Neuronal stem cell (in vitro differentiated cells): ENCODE data around the gene CCDC138.
A peak's percentile ranks its signal among the peaks of the same experiment; 100 is the strongest.

Experiments
- DNase-seq: peaks from one replicate; pipeline ENCODE4 v3.0.0-alpha.2; 2013; ENCODE audit warnings: low spot score
- H2AFZ ChIP-seq: one replicate; pipeline ENCODE4 v1.6.1; 2013; ENCODE audit warnings: mild to moderate bottlenecking, low read length, inconsistent platforms
- H2AK5ac ChIP-seq: 2 replicates; pipeline ENCODE4 v1.6.1; 2013; ENCODE audit warnings: low read depth, mild to moderate bottlenecking, inconsistent platforms, low read length, moderate library complexity, mixed read lengths
- H2BK120ac ChIP-seq: 2 replicates; pipeline ENCODE4 v1.6.1; 2013; ENCODE audit warnings: low read depth, mild to moderate bottlenecking, inconsistent platforms, low read length, moderate library complexity, mixed read lengths
- H2BK12ac ChIP-seq: one replicate; pipeline ENCODE4 v1.6.1; 2013; ENCODE audit warnings: low read length, inconsistent platforms
- H2BK15ac ChIP-seq: 2 replicates; pipeline ENCODE4 v1.6.1; 2013; ENCODE audit warnings: mild to moderate bottlenecking, low read length, inconsistent platforms, mixed read lengths
- H2BK5ac ChIP-seq: one replicate; pipeline ENCODE4 v1.6.1; 2013; ENCODE audit warnings: inconsistent platforms, mild to moderate bottlenecking, low read length, moderate library complexity
- H3K14ac ChIP-seq: one replicate; pipeline ENCODE4 v1.6.1; 2013; ENCODE audit warnings: low read length, inconsistent platforms
- H3K18ac ChIP-seq: 2 replicates; pipeline ENCODE4 v1.6.1; 2013; ENCODE audit warnings: low read length, inconsistent platforms
- H3K23ac ChIP-seq: 2 replicates; pipeline ENCODE4 v1.6.1; 2013; ENCODE audit warnings: low read depth, mild to moderate bottlenecking, mixed read lengths, low read length, inconsistent platforms; ENCODE audit not compliant: poor library complexity
- H3K27ac ChIP-seq: replicated peaks from 3 replicates; pipeline ENCODE4 v1.5.1; 2013; ENCODE audit warnings: low read length, inconsistent platforms
- H3K27me3 ChIP-seq, 3 experiments: 2 replicates each; pipeline ENCODE4 v1.6.1; 2013; ENCODE audit warnings: low read length in 3 of 3, mild to moderate bottlenecking in 2 of 3, inconsistent platforms in 1 of 3, low read depth in 1 of 3, mixed read lengths in 1 of 3, moderate library complexity in 1 of 3; ENCODE audit not compliant: control insufficient read depth in 3 of 3, insufficient read depth in 3 of 3
- H3K36me3 ChIP-seq, 2 donors: replicated peaks in 1 of 2; 2 replicates each; pipeline ENCODE4 v1.6.1; 2013; ENCODE audit warnings: low read length in 2 of 2; ENCODE audit not compliant: control insufficient read depth in 2 of 2, insufficient read depth in 2 of 2
- H3K4ac ChIP-seq: 2 replicates; pipeline ENCODE4 v1.6.1; 2013; ENCODE audit warnings: inconsistent platforms, mild to moderate bottlenecking, low read length, moderate library complexity
- H3K4me1 ChIP-seq, 2 donors: 1 replicate in 1 of 2; 2 replicates in 1 of 2; pipeline ENCODE4 v1.6.1; 2013; ENCODE audit warnings: low read length in 2 of 2, low read depth in 1 of 2; ENCODE audit not compliant: control insufficient read depth in 2 of 2, insufficient read depth in 1 of 2
- H3K4me2 ChIP-seq: one replicate; pipeline ENCODE4 v1.6.1; 2013; ENCODE audit warnings: mild to moderate bottlenecking, low read length, inconsistent platforms; ENCODE audit not compliant: insufficient read depth, poor library complexity, severe bottlenecking
- H3K4me3 ChIP-seq, 2 donors: 2 replicates each; pipeline ENCODE4 v1.5.1; 2013; ENCODE audit warnings: low read length in 2 of 2, mild to moderate bottlenecking in 2 of 2, inconsistent platforms in 1 of 2, moderate library complexity in 1 of 2
- H3K79me1 ChIP-seq: one replicate; pipeline ENCODE4 v1.6.1; 2013; ENCODE audit warnings: low read depth, mild to moderate bottlenecking, inconsistent platforms, low read length, moderate library complexity
- H3K9ac ChIP-seq: one replicate; pipeline ENCODE4 v1.6.1; 2013; ENCODE audit warnings: mild to moderate bottlenecking, low read depth, low read length, inconsistent platforms; ENCODE audit not compliant: poor library complexity
- H3K9me3 ChIP-seq, 2 donors: replicated peaks in 1 of 2; 2 replicates each; pipeline versions ENCODE3 to v1.6.1; 2013; ENCODE audit warnings: low read length in 2 of 2, mild to moderate bottlenecking in 2 of 2, inconsistent platforms in 1 of 2, low read depth in 1 of 2, mixed read lengths in 1 of 2, moderate library complexity in 1 of 2; ENCODE audit not compliant: control insufficient read depth in 2 of 2, insufficient read depth in 1 of 2
- H4K8ac ChIP-seq: one replicate; pipeline ENCODE4 v1.6.1; 2013; ENCODE audit warnings: low read depth, mild to moderate bottlenecking, inconsistent platforms, low read length, moderate library complexity
- H4K91ac ChIP-seq: one replicate; pipeline ENCODE4 v1.6.1; 2013; ENCODE audit warnings: low read length, low read depth, mild to moderate bottlenecking, inconsistent platforms; ENCODE audit not compliant: poor library complexity
- WGBS, 2 donors: extraction: QIAGEN DNeasy Blood & Tissue Kit; methylation state at CpG; one replicate each; pipeline ENCODE4 v1.1.7; 2013; ENCODE audit warnings: missing lambda C conversion rate in 2 of 2, mixed read lengths in 1 of 2; ENCODE audit not compliant: insufficient read length in 2 of 2, insufficient replicate concordance in 1 of 2; ENCODE audit errors: extremely low coverage in 2 of 2; 5-methylcytosine and 5-hydroxymethylcytosine counted together

CCDC138 gene

DNA sequence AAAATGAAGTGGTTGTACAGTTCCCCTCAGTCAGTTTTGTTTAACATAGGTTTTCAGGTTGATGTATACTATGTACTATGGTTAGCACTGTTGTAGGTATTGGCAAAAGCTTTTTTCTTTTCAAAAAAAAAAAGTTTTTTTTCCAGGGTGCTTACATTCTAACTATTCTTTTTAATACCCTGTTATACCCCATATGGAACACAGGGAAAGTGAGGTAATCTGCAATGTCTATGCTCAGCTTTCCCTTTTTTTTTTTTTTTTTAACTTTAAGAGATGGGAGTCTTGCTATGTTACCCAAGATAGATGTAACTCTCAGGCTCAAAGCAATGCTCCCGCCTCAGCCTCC, 590 bp upstream of the CCDC138 start:
- H2BK120ac ChIP-seq: no peak overlapping the region
- no peak overlapping the region for H2BK5ac ChIP-seq
- H2AFZ ChIP-seq: peak overlapping the region; percentile 95
- no peaks in the 10 kb centered on the region for H3K27me3 ChIP-seq
- no peak overlapping the region for H2BK15ac ChIP-seq
- H3K18ac ChIP-seq: no peak overlapping the region
- WGBS, 2 donors: no CpG with 5 or more reads among the region's 1 CpG
- peaks cover 0 to 3% of the 10 kb centered on the region in 2 donors for H3K4me1 ChIP-seq
- no peak overlapping the region for H3K4ac ChIP-seq
- H3K4me2 ChIP-seq: peak overlapping the region; percentile 96
- no peak overlapping the region for H3K9ac ChIP-seq
- DNase-seq: no peak
- H4K8ac ChIP-seq: no peak overlapping the region
- no peak overlapping the region for H3K23ac ChIP-seq
- no peak overlapping the region for H2BK12ac ChIP-seq
- peaks cover 11 to 66% of the 10 kb centered on the region in 2 donors for H3K36me3 ChIP-seq
- no peak overlapping the region for H4K91ac ChIP-seq
- H3K79me1 ChIP-seq: peaks cover 3% of the 10 kb centered on the region
- H3K9me3 ChIP-seq: no peaks in the 10 kb centered on the region
- H3K4me3 ChIP-seq: peak overlapping the region; percentile 55 to 79
- peak overlapping the region; percentile 66 for H3K27ac ChIP-seq
- no peak overlapping the region for H3K14ac ChIP-seq
- H2AK5ac ChIP-seq: no peak overlapping the region

DNA sequence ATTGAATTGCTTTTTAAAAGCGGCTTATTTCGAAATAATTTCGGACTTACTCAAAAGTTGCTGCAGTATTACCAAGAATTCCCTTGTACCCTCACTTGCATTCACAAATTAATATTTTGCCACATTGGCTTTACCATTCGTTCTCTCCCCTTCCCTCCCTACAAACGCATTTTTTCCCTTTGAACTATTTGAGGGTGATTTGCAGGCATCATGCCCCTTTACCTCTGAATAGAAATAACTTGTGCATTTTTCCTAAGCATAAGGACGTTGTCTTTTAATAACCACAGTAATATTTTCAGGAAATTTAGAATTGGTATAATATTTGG, 608 bp downstream of the CCDC138 start:
- H3K18ac ChIP-seq: no peak overlapping the region
- no peak overlapping the region for H4K91ac ChIP-seq
- H2BK5ac ChIP-seq: no peak overlapping the region
- no peak overlapping the region for H3K14ac ChIP-seq
- no peak overlapping the region for H4K8ac ChIP-seq
- H3K23ac ChIP-seq: no peak overlapping the region
- WGBS, 2 donors: no CpG with 5 or more reads among the region's 6 CpGs
- H3K36me3 ChIP-seq: peaks cover 14 to 66% of the 10 kb centered on the region in 2 donors
- no peaks in the 10 kb centered on the region for H3K27me3 ChIP-seq
- H2AK5ac ChIP-seq: no peak overlapping the region
- no peak overlapping the region for H2BK12ac ChIP-seq
- H3K9me3 ChIP-seq: no peaks in the 10 kb centered on the region
- no peak overlapping the region for H2BK120ac ChIP-seq
- peak overlapping the region; percentile 95 for H2AFZ ChIP-seq
- H3K9ac ChIP-seq: no peak overlapping the region
- H2BK15ac ChIP-seq: no peak overlapping the region
- H3K4me2 ChIP-seq: peak overlapping the region; percentile 53
- H3K4ac ChIP-seq: no peak overlapping the region
- peaks cover 3% of the 10 kb centered on the region for H3K79me1 ChIP-seq
- no peak overlapping the region for H3K27ac ChIP-seq
- H3K4me1 ChIP-seq: peaks cover 0 to 3% of the 10 kb centered on the region in 2 donors
- H3K4me3 ChIP-seq: peak overlapping the region; percentile 55 to 89
- DNase-seq: peak; percentile 2

DNA sequence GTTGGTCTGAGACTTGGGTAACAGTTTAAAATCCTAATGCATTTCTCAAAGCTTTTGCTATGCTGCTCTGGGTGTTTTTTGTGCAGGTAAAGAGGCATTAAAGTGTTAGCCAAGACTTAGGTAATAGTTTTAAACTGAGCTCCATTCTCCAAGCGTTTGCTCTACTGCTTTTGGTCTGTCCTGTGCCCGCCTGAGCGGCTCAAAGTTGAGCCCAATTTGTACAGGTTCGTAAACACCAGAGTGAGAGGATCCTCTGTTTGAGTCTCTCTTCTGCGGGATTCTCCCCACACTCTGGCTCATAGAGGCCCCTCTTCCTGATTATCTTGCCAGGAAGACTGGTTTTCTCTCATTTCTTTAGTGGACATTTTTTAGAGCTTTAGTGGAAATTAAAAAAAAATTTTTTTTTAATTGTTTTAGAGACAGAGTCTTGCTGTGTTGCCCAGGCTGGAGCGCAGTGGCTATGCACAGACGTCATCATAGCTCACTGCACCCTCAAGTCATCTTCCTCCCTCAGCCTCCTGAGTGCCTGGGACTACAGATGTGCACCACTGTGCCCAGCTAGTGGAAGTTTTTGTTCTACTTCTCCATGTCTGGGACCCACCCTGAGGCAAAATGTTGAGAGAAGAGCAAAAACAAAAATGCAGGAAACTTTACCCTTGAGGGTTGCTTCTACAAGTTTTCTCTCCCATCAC, 16.6 kb downstream of the CCDC138 start:
- WGBS, 2 donors: no CpG with 5 or more reads among the region's 7 CpGs

DNA sequence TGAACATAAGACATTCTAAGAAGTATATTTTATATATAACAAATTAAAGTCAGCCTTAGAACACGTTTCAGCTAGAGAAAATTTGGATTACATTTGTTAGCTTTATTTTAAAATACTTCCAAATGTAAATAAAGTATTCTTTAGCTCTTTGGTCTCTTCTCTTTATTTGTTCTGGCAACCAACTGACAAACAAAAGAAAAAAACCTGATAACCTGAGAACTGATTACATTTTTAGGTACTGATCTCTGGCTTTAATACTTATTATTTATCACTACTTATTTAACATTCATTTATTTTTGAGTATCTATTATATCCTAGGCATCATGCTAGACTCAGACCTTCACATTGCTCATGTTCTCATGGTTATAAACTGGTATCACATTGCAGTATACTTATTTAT, 18.5 kb downstream of the CCDC138 start:
- H3K27ac ChIP-seq: no peak overlapping the region
- H2AFZ ChIP-seq: no peak overlapping the region
- no peak overlapping the region for H3K23ac ChIP-seq
- no peak overlapping the region for H4K8ac ChIP-seq
- no peak for DNase-seq
- H2BK12ac ChIP-seq: no peak overlapping the region
- H3K9ac ChIP-seq: no peak overlapping the region
- no peak overlapping the region for H3K18ac ChIP-seq
- no peak overlapping the region for H3K14ac ChIP-seq
- H2BK5ac ChIP-seq: no peak overlapping the region
- H3K4me2 ChIP-seq: no peak overlapping the region
- H3K4me3 ChIP-seq: no peak overlapping the region
- H2BK15ac ChIP-seq: no peak overlapping the region
- H2BK120ac ChIP-seq: no peak overlapping the region
- H3K27me3 ChIP-seq: no peaks in the 10 kb centered on the region
- no peaks in the 10 kb centered on the region for H3K4me1 ChIP-seq
- H3K4ac ChIP-seq: no peak overlapping the region
- no peak overlapping the region for H2AK5ac ChIP-seq
- H4K91ac ChIP-seq: no peak overlapping the region
- peaks cover 4% of the 10 kb centered on the region for H3K79me1 ChIP-seq
- H3K36me3 ChIP-seq: peaks cover 10 to 75% of the 10 kb centered on the region in 2 donors
- no CpG with 5 or more reads among the region's 1 CpG for WGBS, 2 donors
- peaks cover 0 to 32% of the 10 kb centered on the region in 2 donors for H3K9me3 ChIP-seq

More for the DNA sequence above, 16.6 kb downstream of the CCDC138 start:
- no peak overlapping the region for H3K4me3 ChIP-seq
- no peak overlapping the region for H2BK12ac ChIP-seq
- no peaks in the 10 kb centered on the region for H3K4me1 ChIP-seq
- H2AK5ac ChIP-seq: no peak overlapping the region
- no peak overlapping the region for H3K9ac ChIP-seq
- peaks cover 0 to 22% of the 10 kb centered on the region in 2 donors for H3K9me3 ChIP-seq
- no peaks in the 10 kb centered on the region for H3K27me3 ChIP-seq
- H4K91ac ChIP-seq: no peak overlapping the region
- H3K4ac ChIP-seq: no peak overlapping the region
- H3K27ac ChIP-seq: no peak overlapping the region
- H2BK120ac ChIP-seq: no peak overlapping the region
- no peak overlapping the region for H2BK5ac ChIP-seq
- H3K79me1 ChIP-seq: peaks cover 2% of the 10 kb centered on the region
- H3K36me3 ChIP-seq: peaks cover 13 to 75% of the 10 kb centered on the region in 2 donors
- no peak for DNase-seq
- no peak overlapping the region for H3K18ac ChIP-seq
- H4K8ac ChIP-seq: no peak overlapping the region
- H2BK15ac ChIP-seq: no peak overlapping the region
- no peak overlapping the region for H2AFZ ChIP-seq
- no peak overlapping the region for H3K4me2 ChIP-seq
- no peak overlapping the region for H3K23ac ChIP-seq
- no peak overlapping the region for H3K14ac ChIP-seq
